Smooth muscle cell (in vitro differentiated cells): ENCODE results near the gene HIVEP3. TPM values are rescaled to one million over a fixed set of nuclear protein-coding genes. Genes with fewer than 3 reads are reported as not detected.

Experiments
- DNase-seq: peaks from one replicate; lab custom pipeline; 2025; ENCODE audit not compliant: unreplicated experiment; lab: John Stamatoyannopoulos, UW
- H2AFZ ChIP-seq: fragments of 200-600 bp; sonication (generic); 2 replicates; pipeline ENCODE4 v1.6.0; 2016; ENCODE audit warnings: antibody characterized with exemption, low read depth, mild to moderate bottlenecking
- H3F3A ChIP-seq: fragments of 200-600 bp; sonication (generic); 2 replicates; pipeline ENCODE4 v1.6.0; 2017; ENCODE audit warnings: antibody characterized with exemption, low read depth
- H3K27ac ChIP-seq: fragments of 200-600 bp; sonication (generic); 2 replicates; pipeline ENCODE4 v1.5.1; 2016; ENCODE audit warnings: low read depth, mild to moderate bottlenecking
- H3K27me3 ChIP-seq: fragments of 200-600 bp; sonication (generic); 2 replicates; pipeline ENCODE4 v1.6.1; 2016; ENCODE audit warnings: low read depth, mild to moderate bottlenecking
- H3K36me3 ChIP-seq: fragments of 200-600 bp; sonication (generic); 2 replicates; pipeline ENCODE4 v1.5.1; 2016; ENCODE audit warnings: low read depth
- H3K4me1 ChIP-seq: fragments of 200-600 bp; sonication (generic); 2 replicates; pipeline ENCODE4 v1.5.1; 2016; ENCODE audit warnings: low read depth
- H3K4me2 ChIP-seq: fragments of 200-600 bp; sonication (generic); 2 replicates; pipeline ENCODE4 v1.6.0; 2016; ENCODE audit warnings: mild to moderate bottlenecking
- H3K4me3 ChIP-seq: fragments of 200-600 bp; sonication (generic); 2 replicates; pipeline ENCODE4 v1.5.1; 2016; ENCODE audit warnings: mild to moderate bottlenecking
- H3K79me2 ChIP-seq: fragments of 200-600 bp; sonication (generic); 2 replicates; pipeline ENCODE4 v1.6.0; 2016; ENCODE audit warnings: low read depth, mild to moderate bottlenecking
- H3K9ac ChIP-seq: fragments of 200-600 bp; sonication (generic); 2 replicates; pipeline ENCODE4 v1.6.0; 2016; ENCODE audit warnings: low read depth
- H3K9me3 ChIP-seq: fragments of 200-600 bp; sonication (generic); replicated peaks from 2 replicates; pipeline ENCODE4 v1.5.1; 2016; ENCODE audit warnings: low read depth
- H4K20me1 ChIP-seq: fragments of 200-600 bp; sonication (generic); 2 replicates; pipeline ENCODE4 v1.6.0; 2016; ENCODE audit warnings: low read depth
- CTCF ChIP-seq: fragments of 200-600 bp; sonication (generic); IDR thresholded peaks from 2 replicates; pipeline ENCODE4 v1.5.1; 2017; ENCODE audit warnings: borderline replicate concordance, mild to moderate bottlenecking, antibody characterized with exemption; ENCODE audit not compliant: insufficient read depth, poor library complexity, severe bottlenecking
- WGBS: methylation state at CpG from one replicate; pipeline ENCODE4 v1.1.7; 2016; ENCODE audit warnings: low lambda C conversion rate; 5-methylcytosine and 5-hydroxymethylcytosine counted together
- polyA plus RNA-seq: library from polyadenylated mRNA; unstranded; fragments of >200 nt; fragmentation: Nextera tagmentation; extraction: Ambion mirVana; gene quantifications from 2 replicates; pipeline ENCODE4 v1.2.1, GENCODE V29; 2016
- total RNA-seq: library from RNA; depleted of rRNA; stranded (reverse); fragments of >200 nt; gene quantifications from 2 replicates; pipeline ENCODE4 v1.2.3, GENCODE V29; 2014

The HIVEP3 gene
- total and polyA plus RNA-seq, 2 experiments from 2014 or later = 2.1 to 6.4 TPM

DNA sequence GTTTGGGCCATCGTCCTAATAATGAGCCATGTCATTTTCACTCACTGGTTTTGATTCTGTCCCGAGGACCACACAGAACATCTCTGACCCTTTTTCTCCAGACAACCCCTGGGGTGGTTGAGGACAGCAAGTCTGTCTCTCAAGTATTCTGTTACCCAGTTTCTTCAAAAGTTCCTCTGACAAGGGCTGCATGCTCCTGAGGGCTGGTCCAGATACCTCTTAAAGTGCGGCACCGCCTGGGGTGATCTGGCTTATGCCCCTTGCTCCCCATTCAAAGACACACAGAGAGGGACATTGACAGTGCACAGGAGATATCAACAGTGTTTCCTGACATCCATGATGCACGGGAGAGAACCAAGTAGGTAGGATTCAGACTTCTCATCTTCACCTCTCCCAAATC is 301.4 kb downstream of the HIVEP3 start:
- 75% methylated on average over 5 of the region's 5 CpGs for whole genome bisulfite sequencing
- H3K79me2 ChIP-seq = peaks cover 19% of the 10 kb centered on the region
- H3K9ac ChIP-seq = no peak overlapping the region
- no peak overlapping the region for H2AFZ ChIP-seq
- H3K4me1 ChIP-seq = peaks cover 4% of the 10 kb centered on the region
- H3K36me3 ChIP-seq = no peaks in the 10 kb centered on the region
- H3F3A ChIP-seq = peaks cover 3% of the 10 kb centered on the region
- H3K27me3 ChIP-seq = no peaks in the 10 kb centered on the region
- H3K4me3 ChIP-seq = no peak overlapping the region
- no peak for TF ChIP-seq CTCF
- H4K20me1 ChIP-seq = peaks cover 8% of the 10 kb centered on the region
- no peak overlapping the region for H3K4me2 ChIP-seq
- DNase-seq = no peak
- H3K9me3 ChIP-seq = no peaks in the 10 kb centered on the region
- H3K27ac ChIP-seq = no peak overlapping the region

DNA sequence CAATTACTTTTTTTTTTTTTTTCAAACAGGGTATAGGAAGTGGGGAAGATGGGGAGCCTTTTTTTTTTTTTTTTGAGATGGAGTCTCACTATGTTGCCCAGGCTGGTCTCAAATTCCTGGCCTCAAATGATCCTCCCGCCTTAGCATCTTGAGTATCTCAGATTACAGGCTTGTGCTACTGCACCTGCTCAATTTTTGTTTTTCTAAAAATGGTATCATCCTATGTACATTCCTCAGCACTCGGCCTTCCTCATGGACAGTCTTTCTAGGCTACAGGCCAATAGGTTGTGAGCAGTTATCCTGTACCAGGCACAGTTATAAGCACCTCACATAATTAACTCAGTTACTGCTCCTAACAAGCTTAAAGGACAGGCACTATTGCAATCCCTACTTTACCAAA is 302.2 kb downstream of the HIVEP3 start:
- 98% methylated on average over 2 of the region's 2 CpGs for WGBS
- Histone ChIP-seq H4K20me1 (peaks cover 3% of the 10 kb centered on the region), H3K27me3 (no peaks in the 10 kb centered on the region), H3K9me3 (no peaks in the 10 kb centered on the region), H3F3A (peaks cover 3% of the 10 kb centered on the region), H3K36me3 (no peaks in the 10 kb centered on the region), H3K4me1 (peaks cover 4% of the 10 kb centered on the region), H2AFZ (no peak overlapping the region), H3K4me3 (no peak overlapping the region), H3K27ac (no peak overlapping the region), H3K79me2 (peaks cover 19% of the 10 kb centered on the region), H3K4me2 (no peak overlapping the region), H3K9ac (no peak overlapping the region)
- DNase-seq = no peak
- TF ChIP-seq CTCF = no peak

DNA sequence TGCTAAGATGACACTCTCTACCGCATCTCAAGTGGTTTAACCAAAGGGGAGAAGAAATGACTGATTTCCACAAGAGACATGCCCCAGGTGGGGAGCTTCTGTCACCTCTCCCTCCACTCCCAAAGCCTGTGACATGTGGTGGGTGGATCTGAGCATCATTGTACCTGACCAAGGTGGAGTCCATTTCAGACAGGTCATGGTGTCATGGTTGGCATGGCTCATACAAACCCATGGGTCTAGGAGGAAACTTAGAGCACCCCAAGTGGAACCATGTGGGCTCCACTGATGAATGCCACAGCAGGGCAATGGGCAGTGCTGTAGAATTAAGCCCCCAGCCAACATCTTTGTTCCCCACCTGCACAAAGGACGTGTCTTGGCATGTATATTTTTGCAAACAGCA is 302.7 kb downstream of the HIVEP3 start:
- TF ChIP-seq CTCF = no peak
- Histone ChIP-seq H3K4me1 (peaks cover 4% of the 10 kb centered on the region), H3K27me3 (no peaks in the 10 kb centered on the region), H4K20me1 (peaks cover 3% of the 10 kb centered on the region), H3K9me3 (no peaks in the 10 kb centered on the region), H3K4me3 (no peak overlapping the region), H3F3A (peaks cover 3% of the 10 kb centered on the region), H3K27ac (no peak overlapping the region), H3K9ac (no peak overlapping the region), H3K36me3 (no peaks in the 10 kb centered on the region), H3K4me2 (no peak overlapping the region), H2AFZ (no peak overlapping the region), H3K79me2 (peaks cover 17% of the 10 kb centered on the region)
- no peak for DNase-seq
- 95% methylated on average over 2 of the region's 2 CpGs for WGBS

DNA sequence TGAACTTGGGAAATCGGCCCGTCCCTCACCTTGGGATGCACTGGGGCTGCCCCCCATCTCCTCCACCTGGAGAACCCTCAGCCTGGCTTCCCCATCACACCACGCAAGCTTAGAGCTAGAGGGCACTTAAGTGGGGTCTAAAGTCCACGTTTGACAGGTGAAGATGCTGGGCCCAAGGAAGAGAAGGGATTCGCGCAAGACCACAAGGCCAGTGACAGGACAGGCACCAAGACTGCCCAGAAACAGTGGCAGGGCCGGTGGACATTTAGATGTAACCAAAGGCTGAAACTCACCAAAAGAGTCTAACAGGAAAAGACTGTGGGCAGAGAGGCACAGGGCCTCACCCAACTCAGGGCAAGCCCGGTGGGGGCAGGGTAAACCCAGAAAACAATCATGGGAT is 303.4 kb downstream of the HIVEP3 start:
- peaks cover 3% of the 10 kb centered on the region for H4K20me1 ChIP-seq
- no peak overlapping the region for H3K27ac ChIP-seq
- no peaks in the 10 kb centered on the region for H3K9me3 ChIP-seq
- H3K27me3 ChIP-seq = no peaks in the 10 kb centered on the region
- TF ChIP-seq CTCF = no peak
- peaks cover 3% of the 10 kb centered on the region for H3F3A ChIP-seq
- no peak overlapping the region for H3K9ac ChIP-seq
- peaks cover 4% of the 10 kb centered on the region for H3K4me1 ChIP-seq
- WGBS = 93% methylated on average over 8 of the region's 8 CpGs
- no peak overlapping the region for H2AFZ ChIP-seq
- H3K36me3 ChIP-seq = no peaks in the 10 kb centered on the region
- H3K4me3 ChIP-seq = no peak overlapping the region
- DNase-seq = no peak
- H3K79me2 ChIP-seq = peaks cover 12% of the 10 kb centered on the region
- H3K4me2 ChIP-seq = no peak overlapping the region
